H1 (cell line): Measurements from ENCODE around the gene FAM53B.

Experiments used
- CEBPB ChIP-seq: IDR thresholded peaks from 2 replicates; pipeline ENCODE4 v1.6.1; 2012; ENCODE audit warnings: low read depth, low read length
- EZH2 ChIP-seq: fragments of 200-600 bp; sonication (generic); IDR thresholded peaks from 2 replicates; pipeline ENCODE4 v1.7.1; 2012; ENCODE audit warnings: low read depth, mild to moderate bottlenecking, moderate library complexity, low read length, inconsistent platforms; ENCODE audit not compliant: severe bottlenecking
- FOSL1 ChIP-seq: IDR thresholded peaks from 2 replicates; pipeline ENCODE4 v1.6.1; 2011; ENCODE audit warnings: mild to moderate bottlenecking, low read depth, low read length, moderate library complexity; ENCODE audit not compliant: insufficient read depth
- KDM1A ChIP-seq: fragments of 200-600, 300-600 bp; sonication (generic); IDR thresholded peaks from 2 replicates; pipeline ENCODE4 v1.7.1; 2016; ENCODE audit warnings: mild to moderate bottlenecking, low read length, borderline replicate concordance
- MAX ChIP-seq: IDR thresholded peaks from 2 replicates; pipeline ENCODE4 v1.6.1; 2012; ENCODE audit warnings: inconsistent platforms
- POLR2A ChIP-seq, 2 experiments: IDR thresholded peaks; 1 replicate in 1 of 2; 2 replicates in 1 of 2; pipeline ENCODE4 v1.6.1; 2011; ENCODE audit warnings: low read depth in 2 of 2, low read length in 2 of 2, mild to moderate bottlenecking in 2 of 2; ENCODE audit errors: control extremely low read depth in 1 of 2
- SIN3A ChIP-seq, 2 experiments: IDR thresholded peaks in 1 of 2; conservative IDR thresholded peaks in 1 of 2; 2 replicates each; pipeline ENCODE4 v1.6.1; 2011 to 2012; ENCODE audit warnings: low read length in 2 of 2, improper control_type of control experiment in 1 of 2, low read depth in 1 of 2, mild to moderate bottlenecking in 1 of 2
- TBP ChIP-seq: IDR thresholded peaks from 2 replicates; pipeline ENCODE4 v1.6.1; 2011; ENCODE audit warnings: low read depth, low read length, improper control_type of control experiment
- TF ChIP-seq, protein P1 (sequence below), 3 experiments: IDR thresholded peaks; 1 replicate in 2 of 3; 2 replicates in 1 of 3; pipeline versions ENCODE4 v1.5.1 to v1.6.1; 2011; ENCODE audit warnings: low read length in 3 of 3, mild to moderate bottlenecking in 3 of 3, inconsistent platforms in 2 of 3, low read depth in 1 of 3, moderate library complexity in 1 of 3; ENCODE audit not compliant: insufficient read depth in 1 of 3; ENCODE audit errors: control extremely low read depth in 1 of 3

- TF ChIP-seq SIN3A (conservative IDR thresholded peaks at IDR 0.05 in 1 of 2, IDR thresholded peaks at IDR 0.05 in 1 of 2; ENCODE audit: low read depth in 1 of 2, low read length in 2 of 2) (no peak), EZH2 (no peak), POLR2A (IDR thresholded peaks at IDR 0.05; ENCODE audit: control extremely low read depth in 1 of 2, low read depth in 2 of 2, low read length in 2 of 2) (no peak), FOSL1 (no peak), CEBPB (no peak), TBP (no peak), MAX (no peak), KDM1A (no peak)
- TF ChIP-seq, protein P1, sequence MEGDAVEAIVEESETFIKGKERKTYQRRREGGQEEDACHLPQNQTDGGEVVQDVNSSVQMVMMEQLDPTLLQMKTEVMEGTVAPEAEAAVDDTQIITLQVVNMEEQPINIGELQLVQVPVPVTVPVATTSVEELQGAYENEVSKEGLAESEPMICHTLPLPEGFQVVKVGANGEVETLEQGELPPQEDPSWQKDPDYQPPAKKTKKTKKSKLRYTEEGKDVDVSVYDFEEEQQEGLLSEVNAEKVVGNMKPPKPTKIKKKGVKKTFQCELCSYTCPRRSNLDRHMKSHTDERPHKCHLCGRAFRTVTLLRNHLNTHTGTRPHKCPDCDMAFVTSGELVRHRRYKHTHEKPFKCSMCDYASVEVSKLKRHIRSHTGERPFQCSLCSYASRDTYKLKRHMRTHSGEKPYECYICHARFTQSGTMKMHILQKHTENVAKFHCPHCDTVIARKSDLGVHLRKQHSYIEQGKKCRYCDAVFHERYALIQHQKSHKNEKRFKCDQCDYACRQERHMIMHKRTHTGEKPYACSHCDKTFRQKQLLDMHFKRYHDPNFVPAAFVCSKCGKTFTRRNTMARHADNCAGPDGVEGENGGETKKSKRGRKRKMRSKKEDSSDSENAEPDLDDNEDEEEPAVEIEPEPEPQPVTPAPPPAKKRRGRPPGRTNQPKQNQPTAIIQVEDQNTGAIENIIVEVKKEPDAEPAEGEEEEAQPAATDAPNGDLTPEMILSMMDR (IDR thresholded peaks at IDR 0.05; ENCODE audit: control extremely low read depth in 1 of 3, insufficient read depth in 1 of 3, low read depth in 1 of 3, low read length in 3 of 3) = no peak
Measured at GRCh38 chr10:124600051-124600880, 143.9 kb downstream of the FAM53B start.
